ENCODE measurements around the gene HDHD5.

DNA sequence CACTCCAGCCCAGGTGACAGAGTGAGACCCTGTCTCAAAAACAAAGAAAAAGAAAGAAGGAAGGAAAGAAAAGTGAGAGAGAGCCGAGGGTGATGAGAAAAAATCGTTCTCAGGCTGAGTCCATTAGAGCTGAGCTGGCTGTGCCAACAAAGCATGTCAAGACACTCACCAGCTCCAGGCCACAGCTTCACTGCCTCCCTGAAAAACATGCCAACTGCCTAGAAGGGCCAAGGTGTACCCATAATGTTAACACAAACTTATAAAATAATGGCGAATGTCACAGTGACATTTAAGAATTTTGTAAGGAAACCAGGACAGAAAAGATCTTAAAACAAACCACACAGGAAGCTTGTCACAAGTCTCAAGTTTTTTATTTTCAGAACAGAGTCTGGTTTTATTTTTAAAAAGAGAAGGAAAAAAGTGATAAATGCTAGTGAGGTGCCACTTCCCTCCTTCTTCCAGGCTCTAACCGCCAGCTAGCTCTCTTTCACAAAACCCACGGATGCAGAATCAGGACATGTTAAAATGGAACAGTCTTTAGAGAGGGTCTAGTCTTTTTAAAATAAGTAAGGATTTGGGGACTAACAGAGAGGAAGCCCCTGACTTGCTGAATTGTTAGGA lies 43.0 kb downstream of the HDHD5 start:
- TF ChIP-seq, protein P1, sequence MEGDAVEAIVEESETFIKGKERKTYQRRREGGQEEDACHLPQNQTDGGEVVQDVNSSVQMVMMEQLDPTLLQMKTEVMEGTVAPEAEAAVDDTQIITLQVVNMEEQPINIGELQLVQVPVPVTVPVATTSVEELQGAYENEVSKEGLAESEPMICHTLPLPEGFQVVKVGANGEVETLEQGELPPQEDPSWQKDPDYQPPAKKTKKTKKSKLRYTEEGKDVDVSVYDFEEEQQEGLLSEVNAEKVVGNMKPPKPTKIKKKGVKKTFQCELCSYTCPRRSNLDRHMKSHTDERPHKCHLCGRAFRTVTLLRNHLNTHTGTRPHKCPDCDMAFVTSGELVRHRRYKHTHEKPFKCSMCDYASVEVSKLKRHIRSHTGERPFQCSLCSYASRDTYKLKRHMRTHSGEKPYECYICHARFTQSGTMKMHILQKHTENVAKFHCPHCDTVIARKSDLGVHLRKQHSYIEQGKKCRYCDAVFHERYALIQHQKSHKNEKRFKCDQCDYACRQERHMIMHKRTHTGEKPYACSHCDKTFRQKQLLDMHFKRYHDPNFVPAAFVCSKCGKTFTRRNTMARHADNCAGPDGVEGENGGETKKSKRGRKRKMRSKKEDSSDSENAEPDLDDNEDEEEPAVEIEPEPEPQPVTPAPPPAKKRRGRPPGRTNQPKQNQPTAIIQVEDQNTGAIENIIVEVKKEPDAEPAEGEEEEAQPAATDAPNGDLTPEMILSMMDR (IDR thresholded peaks at IDR 0.05) = no peak
- TF ChIP-seq POLR2A (IDR thresholded peaks at IDR 0.05) = no peak
